HG03558 (cell line): ENCODE measurements around the gene MCUR1.
"Not testable (repeated sequence)": the region's sequence is repeated elsewhere in the genome, so short reads cannot be mapped to it uniquely, and the experiment has no call there.

Experiments used
- ATAC-seq: cut with Tn5 transposase; IDR thresholded peaks from one replicate; pipeline ENCODE4 v1.9.1; 2021; ENCODE audit warnings: moderate number of reproducible peaks; ENCODE audit not compliant: unreplicated experiment; ENCODE audit errors: extremely low read depth

The MCUR1 gene, protein sequence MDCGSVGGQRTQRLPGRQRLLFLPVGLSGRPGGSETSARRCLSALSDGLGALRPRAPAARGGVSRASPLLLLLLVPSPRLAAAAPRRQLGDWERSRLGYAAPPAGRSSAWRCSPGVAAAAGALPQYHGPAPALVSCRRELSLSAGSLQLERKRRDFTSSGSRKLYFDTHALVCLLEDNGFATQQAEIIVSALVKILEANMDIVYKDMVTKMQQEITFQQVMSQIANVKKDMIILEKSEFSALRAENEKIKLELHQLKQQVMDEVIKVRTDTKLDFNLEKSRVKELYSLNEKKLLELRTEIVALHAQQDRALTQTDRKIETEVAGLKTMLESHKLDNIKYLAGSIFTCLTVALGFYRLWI

GRCh38 chr6:13814176-13814937 lies at the start of gene MCUR1:
Gene MCUR1 (minus strand): TSS chr6:13814557. CDS start chr6:13814429, 128 bp downstream.
- peak; percentile 58 for ATAC-seq

DNA sequence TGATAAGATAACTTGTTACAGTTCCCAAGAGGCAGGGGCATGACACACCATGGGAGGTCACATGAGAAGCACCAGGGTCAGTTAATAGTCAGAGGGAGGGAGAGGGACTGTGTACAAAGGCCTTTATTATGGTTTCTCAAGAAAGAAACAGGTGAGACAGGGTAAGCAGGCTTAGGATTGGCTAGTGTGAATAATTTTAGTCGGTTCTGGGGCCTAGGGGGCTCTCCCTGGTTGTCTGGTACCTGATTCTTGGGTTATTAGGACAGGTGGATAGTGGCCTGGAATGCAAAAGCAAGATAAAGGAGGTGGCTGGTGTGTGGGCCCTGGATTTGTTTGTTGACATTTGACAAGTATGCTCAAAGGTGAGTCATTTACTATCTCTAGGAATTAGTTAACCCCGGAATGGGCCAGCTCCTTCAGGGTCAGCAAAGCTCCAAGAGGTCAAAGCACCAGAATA lies 49.4 kb upstream of the MCUR1 start:
- no peak for ATAC-seq

DNA sequence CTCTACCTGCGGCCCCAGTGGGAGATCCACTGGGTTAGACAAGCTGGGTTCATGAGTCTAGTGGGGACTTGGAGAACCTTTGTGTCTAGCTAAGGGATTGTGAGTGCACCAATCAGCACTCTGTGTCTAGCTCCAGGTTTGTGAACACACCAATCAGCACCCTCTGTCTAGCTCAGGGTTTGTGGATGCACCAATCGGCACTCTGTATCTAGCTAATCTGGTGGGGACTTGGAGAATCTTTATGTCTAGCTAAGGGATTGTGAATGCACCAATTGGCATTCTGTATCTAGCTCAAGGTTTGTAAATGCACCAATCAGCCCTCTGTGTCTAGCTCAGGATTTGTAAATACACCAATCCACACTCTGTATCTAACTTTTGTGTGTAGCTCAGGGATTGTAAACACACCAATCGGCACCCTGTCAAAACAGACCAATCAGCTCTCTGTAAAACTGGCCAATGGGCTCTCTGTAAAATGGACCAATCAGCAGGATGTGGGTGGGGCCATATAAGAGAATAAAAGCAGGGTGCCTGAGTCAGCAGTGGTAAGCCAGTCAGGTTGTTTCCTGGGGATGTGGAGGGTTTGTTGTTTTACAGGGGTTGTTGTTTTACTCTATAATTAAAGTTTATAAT lies 46.3 kb upstream of the MCUR1 start:
- not testable (repeated sequence) for ATAC-seq

GRCh38 chr6:13859871-13860555 lies 45.7 kb upstream of the MCUR1 start:
- no peak for ATAC-seq

GRCh38 chr6:13854716-13855250 lies 40.4 kb upstream of the MCUR1 start:
- ATAC-seq = no peak

- no peak for ATAC-seq
Observed at GRCh38 chr6:13853871-13854270, 39.5 kb upstream of the MCUR1 start.

GRCh38 chr6:13851803-13852202 lies 37.4 kb upstream of the MCUR1 start:
- no peak for ATAC-seq

DNA sequence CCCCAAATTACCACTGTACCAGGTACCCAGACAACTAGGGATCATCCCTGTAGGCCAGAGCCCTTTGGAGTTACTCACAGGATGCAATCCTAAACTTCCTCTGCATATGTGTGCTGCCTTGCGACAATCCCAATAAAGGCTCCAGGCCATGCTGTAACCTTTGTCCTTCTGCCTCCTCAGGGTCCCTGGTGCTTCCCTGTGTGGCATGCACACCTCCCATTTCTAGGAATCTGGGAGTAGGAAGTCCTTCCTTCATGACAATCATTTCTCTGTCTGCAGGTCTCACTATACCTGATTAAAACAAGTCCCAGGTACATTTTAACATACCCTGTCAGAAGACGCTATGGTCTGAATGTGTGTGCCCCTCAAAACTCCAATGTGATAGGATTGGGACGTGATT lies 37.0 kb upstream of the MCUR1 start:
- ATAC-seq = no peak

GRCh38 chr6:13850690-13851089 lies 36.3 kb upstream of the MCUR1 start:
- ATAC-seq = not testable (repeated sequence)

GRCh38 chr6:13848522-13849150 lies 34.3 kb upstream of the MCUR1 start:
- ATAC-seq = no peak

DNA sequence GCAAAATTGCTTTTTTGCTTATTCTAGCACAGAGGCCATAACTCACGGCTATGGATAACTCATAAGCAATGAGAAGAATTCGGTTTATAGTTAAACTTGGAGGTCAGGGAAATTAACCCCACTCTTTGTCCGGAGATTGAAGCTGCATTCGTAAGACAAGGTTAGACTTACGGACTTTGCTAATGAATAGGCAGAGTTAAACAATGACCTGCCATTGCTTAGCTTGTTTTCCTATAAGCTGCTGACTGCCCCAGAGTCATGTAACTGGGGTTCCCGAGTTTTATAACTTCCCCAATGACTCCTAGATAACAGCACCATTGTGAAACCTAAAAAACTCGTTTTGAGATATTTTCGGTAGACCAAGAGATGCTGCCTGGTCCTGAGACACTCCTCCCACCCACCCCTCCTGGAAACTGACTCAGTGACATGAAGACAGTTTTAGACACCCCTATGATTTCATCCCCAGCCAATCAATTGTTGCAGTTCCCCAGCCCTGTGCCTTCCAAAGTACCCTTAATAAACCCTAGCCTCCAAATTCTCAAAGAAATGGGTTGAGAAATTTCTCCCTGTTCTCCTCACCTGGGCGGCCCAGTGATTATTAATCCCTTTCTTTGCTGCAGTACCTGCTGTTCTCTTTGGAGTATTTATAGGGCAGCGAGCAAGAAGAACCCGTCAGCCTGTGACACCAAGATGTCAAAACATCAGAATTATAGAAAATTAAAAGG lies 33.1 kb upstream of the MCUR1 start:
- no peak for ATAC-seq

DNA sequence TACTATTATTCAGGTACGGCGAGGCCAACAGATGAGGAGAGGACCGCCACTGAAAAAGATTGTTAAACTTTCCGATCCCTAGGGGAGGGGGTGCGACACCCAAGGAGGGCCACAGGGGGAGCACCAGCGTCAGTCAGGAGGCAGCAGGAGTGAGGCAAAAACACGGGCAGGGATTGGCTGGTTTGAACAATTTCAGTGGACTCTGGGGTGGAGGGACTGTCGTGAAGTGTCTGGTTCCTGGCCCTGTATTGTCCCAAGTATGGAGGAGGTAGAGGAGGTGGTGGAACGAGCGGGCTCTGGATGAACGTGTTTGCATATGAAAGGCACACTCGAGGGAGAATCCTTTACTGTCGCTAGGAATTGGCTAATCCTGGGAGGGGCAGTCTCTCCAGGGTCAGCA lies 32.5 kb upstream of the MCUR1 start:
- no peak for ATAC-seq

GRCh38 chr6:13841936-13842335 lies 27.6 kb upstream of the MCUR1 start:
- ATAC-seq = no peak

DNA sequence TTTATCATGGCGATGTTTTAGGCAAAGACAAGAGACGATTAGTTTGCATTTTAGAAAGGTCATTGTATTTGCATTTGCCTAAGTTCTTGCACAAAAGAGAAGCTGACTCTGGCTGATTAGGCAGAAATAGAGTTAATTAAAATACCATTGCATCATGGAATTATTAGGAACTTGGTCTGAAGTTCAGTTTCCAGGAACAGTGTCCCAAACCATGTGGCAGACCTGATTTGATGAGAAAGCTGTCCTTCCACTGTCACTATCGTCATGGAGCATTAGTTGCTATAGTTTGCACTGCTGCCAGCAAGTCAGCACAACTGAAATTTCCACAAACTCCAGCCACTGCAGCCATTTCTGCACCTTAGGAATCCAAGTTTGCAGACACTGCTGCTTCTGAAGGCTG lies 24.3 kb upstream of the MCUR1 start:
- no peak for ATAC-seq

GRCh38 chr6:13836170-13836569 lies 21.8 kb upstream of the MCUR1 start:
- ATAC-seq = no peak

DNA sequence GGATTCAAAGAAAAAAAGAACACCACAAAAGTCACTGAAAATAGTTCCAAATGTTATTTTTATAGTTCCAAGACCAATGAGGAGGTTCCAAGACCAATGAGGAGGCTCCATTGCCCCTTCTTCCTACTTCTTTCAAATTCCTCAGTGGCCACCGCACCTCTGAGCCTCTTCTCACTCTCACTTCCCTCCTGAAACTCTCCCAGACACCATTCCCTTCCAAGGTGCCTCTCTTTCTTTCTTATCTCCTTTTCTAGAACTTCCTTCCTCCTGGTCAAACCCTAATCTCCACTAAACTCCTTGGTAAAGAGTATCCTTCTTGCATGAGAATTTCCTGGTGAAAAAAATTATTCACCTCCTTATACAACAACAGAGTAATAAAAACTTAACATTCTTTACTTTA lies 20.4 kb upstream of the MCUR1 start:
- no peak for ATAC-seq

GRCh38 chr6:13834018-13834417 lies 19.7 kb upstream of the MCUR1 start:
- ATAC-seq = not testable (repeated sequence)

GRCh38 chr6:13832778-13833177 lies 18.4 kb upstream of the MCUR1 start:
- no peak for ATAC-seq

- ATAC-seq = no peak
Observed at GRCh38 chr6:13831615-13832014, 17.3 kb upstream of the MCUR1 start.
